ENCODE results near the gene SLCO2B1.

Gene SLCO2B1

GRCh38 chr11:75204012-75204674, 53.2 kb downstream of the SLCO2B1 start:
- Histone ChIP-seq H3K27me3 (peaks cover 0 to 9% of the 10 kb centered on the region in 2 donors), H3K9me3 (no peaks in the 10 kb centered on the region), H3K4me3 (no peak overlapping the region), H3K4me1 (peaks cover 0 to 5% (median 0%) of the 10 kb centered on the region in 4 donors), H3K36me3 (no peaks in the 10 kb centered on the region), H3K27ac (no peak overlapping the region)
- peak in 1 of 2 donors; percentile 52 for DNase-seq
- no peak for TF ChIP-seq CTCF (IDR thresholded peaks at IDR 0.05)
- intact Hi-C loops (cut with DNase I; ENCODE audit: low total_unique reads), result no loop called here

- Histone ChIP-seq H3K4me1 (peaks cover 0 to 3% (median 0%) of the 10 kb centered on the region in 4 donors), H3K27me3 (peaks cover 0 to 9% of the 10 kb centered on the region in 2 donors), H3K4me3 (no peak overlapping the region), H3K27ac (no peak overlapping the region), H3K9me3 (no peaks in the 10 kb centered on the region), H3K36me3 (no peaks in the 10 kb centered on the region)
- DNase-seq, result peak; percentile 84 to 85
- intact Hi-C loops (cut with DNase I; ENCODE audit: low total_unique reads), result no loop called here
- peak; percentile 56 to 57 for TF ChIP-seq CTCF (IDR thresholded peaks at IDR 0.05)
These were observed 54.0 kb downstream of the SLCO2B1 start for GRCh38 chr11:75204685-75205563.

- H3K27me3 ChIP-seq, result peaks cover 0 to 9% of the 10 kb centered on the region in 2 donors
- no peaks in the 10 kb centered on the region for H3K4me1 ChIP-seq
- H3K4me3 ChIP-seq, result no peak overlapping the region
- TF ChIP-seq CTCF (IDR thresholded peaks at IDR 0.05), result no peak
- H3K36me3 ChIP-seq, result no peaks in the 10 kb centered on the region
- peak in 1 of 2 donors; percentile 37 for DNase-seq
- H3K27ac ChIP-seq, result no peak overlapping the region
- no peaks in the 10 kb centered on the region for H3K9me3 ChIP-seq
- intact Hi-C loops (cut with DNase I; ENCODE audit: low total_unique reads), result no loop called here
These were observed 54.7 kb downstream of the SLCO2B1 start for GRCh38 chr11:75205564-75206020.

- Histone ChIP-seq H3K27me3 (peaks cover 0 to 9% of the 10 kb centered on the region in 2 donors), H3K4me3 (no peak overlapping the region), H3K36me3 (no peaks in the 10 kb centered on the region), H3K9me3 (no peaks in the 10 kb centered on the region), H3K4me1 (no peaks in the 10 kb centered on the region), H3K27ac (no peak overlapping the region)
- TF ChIP-seq CTCF (IDR thresholded peaks at IDR 0.05), result no peak
- no peak for DNase-seq
- intact Hi-C loops (cut with DNase I; ENCODE audit: low total_unique reads), result no loop called here
These were observed 57.5 kb downstream of the SLCO2B1 start for GRCh38 chr11:75208446-75208845.

- no peak for DNase-seq
- Histone ChIP-seq H3K27me3 (peaks cover 0 to 22% of the 10 kb centered on the region in 2 donors), H3K27ac (no peak overlapping the region), H3K4me3 (no peak overlapping the region), H3K36me3 (no peaks in the 10 kb centered on the region), H3K9me3 (no peaks in the 10 kb centered on the region), H3K4me1 (no peaks in the 10 kb centered on the region)
- TF ChIP-seq CTCF (IDR thresholded peaks at IDR 0.05), result no peak
- intact Hi-C loops (cut with DNase I; ENCODE audit: low total_unique reads), result no loop called here
These were observed 61.5 kb downstream of the SLCO2B1 start for GRCh38 chr11:75212411-75212810.

Data from tibial artery (tissue), 4 donors.